Mucosa of descending colon (tissue), 3 donors: ENCODE results near the gene NME7. TPM values are rescaled to one million over a fixed set of nuclear protein-coding genes. Genes with fewer than 3 reads are reported as not detected.

ENCODE experiments used
- ATAC-seq: fragments of 200-7000 bp; cut with Tn5 transposase; one replicate; pipeline ENCODE4 v1.9.1; 2020; ENCODE audit warnings: mild to moderate bottlenecking, moderate library complexity
- DNase-seq, 3 donors: peaks; one replicate each; pipeline ENCODE4 v3.0.0-alpha.2; 2020
- H3K36me3 ChIP-seq: fragments of 200-600 bp; one replicate; pipeline ENCODE4 v1.8.0; 2021; ENCODE audit warnings: low read depth, mild to moderate bottlenecking
- H3K4me1 ChIP-seq: fragments of 200-600 bp; one replicate; pipeline ENCODE4 v1.8.0; 2021; ENCODE audit warnings: low read depth, mild to moderate bottlenecking
- H3K4me3 ChIP-seq: fragments of 200-600 bp; one replicate; pipeline ENCODE4 v1.8.0; 2021; ENCODE audit warnings: mild to moderate bottlenecking
- H3K9me3 ChIP-seq: fragments of 200-600 bp; one replicate; pipeline ENCODE4 v1.8.0; 2021; ENCODE audit warnings: mild to moderate bottlenecking
- CTCF ChIP-seq: fragments of 200-600 bp; IDR thresholded peaks from one replicate; pipeline ENCODE4 v1.8.0; 2022; ENCODE audit warnings: antibody characterized with exemption, mild to moderate bottlenecking
- intact Hi-C, 2 donors: fragments of 100-400 bp; cut with DNase I in 1 of 2; cut with micrococcal nuclease in 1 of 2; formaldehyde crosslinking; loops; one replicate each; pipeline versions ENCODE4 v1.11.0 to v1.11.1; 2022; cut with DNase I, micrococcal nuclease
- total RNA-seq, 3 donors: library from RNA; stranded (reverse); fragmentation: NEBNext Ultra II Directional in 2 of 3; extraction: Animal tissue kit (Norgen Biotek cat#: 25700) in 2 of 3; gene quantifications; one replicate each; pipeline versions ENCODE4 v1.2.1 to v1.2.4, GENCODE V29; 2021 to 2023
- donor health status: DM: no; HTN: no; CAD: no; lungs with moderate emphysema.
- donor health status: DM: no; HTN: no; CAD: no.
- donor health status: DM: no; HTN: yes; CAD: no.

NME7 gene
- total RNA-seq, 3 donors from 2014 or later = 6.4 to 15.6 (median 7.2) TPM

- no peak overlapping the region for H3K4me3 ChIP-seq
- no peaks in the 10 kb centered on the region for H3K36me3 ChIP-seq
- ATAC-seq (no peak), DNase-seq (no peak)
- no peak for TF ChIP-seq CTCF
- H3K9me3 ChIP-seq = no peaks in the 10 kb centered on the region
- intact Hi-C loops = no loop called here
- peaks cover 41% of the 10 kb centered on the region for H3K4me1 ChIP-seq
These were observed 257.4 kb downstream of the NME7 start for GRCh38 chr1:169110236-169110635.

- no peak for TF ChIP-seq CTCF
- intact Hi-C loops = no loop called here
- ATAC-seq (peak; percentile 36), DNase-seq (peak in 1 of 3 donors; percentile 85)
- Histone ChIP-seq H3K36me3 (no peaks in the 10 kb centered on the region), H3K4me3 (no peak overlapping the region), H3K9me3 (no peaks in the 10 kb centered on the region), H3K4me1 (peaks cover 44% of the 10 kb centered on the region)
These were observed 257.9 kb downstream of the NME7 start for GRCh38 chr1:169109561-169110134.

GRCh38 chr1:169108863-169109560 is 258.6 kb downstream of the NME7 start:
- Histone ChIP-seq H3K4me3 (peak overlapping the region; percentile 92), H3K4me1 (peaks cover 42% of the 10 kb centered on the region), H3K36me3 (no peaks in the 10 kb centered on the region), H3K9me3 (no peaks in the 10 kb centered on the region)
- ATAC-seq (no peak), DNase-seq (peak; percentile 63 to 71 (median 65))
- TF ChIP-seq CTCF = no peak
- intact Hi-C loops = no loop called here

GRCh38 chr1:169108223-169108622 is 259.4 kb downstream of the NME7 start:
- peaks cover 40% of the 10 kb centered on the region for H3K4me1 ChIP-seq
- no peak for TF ChIP-seq CTCF
- DNase-seq (no peak), ATAC-seq (no peak)
- intact Hi-C loops = no loop called here
- peak overlapping the region; percentile 92 for H3K4me3 ChIP-seq
- no peaks in the 10 kb centered on the region for H3K36me3 ChIP-seq
- no peaks in the 10 kb centered on the region for H3K9me3 ChIP-seq

GRCh38 chr1:169107603-169108208 is 259.9 kb downstream of the NME7 start:
- Histone ChIP-seq H3K36me3 (no peaks in the 10 kb centered on the region), H3K9me3 (no peaks in the 10 kb centered on the region), H3K4me3 (peak overlapping the region; percentile 92), H3K4me1 (peaks cover 39% of the 10 kb centered on the region)
- intact Hi-C loops = no loop called here
- DNase-seq (peak in 1 of 3 donors; percentile 38), ATAC-seq (no peak)
- no peak for TF ChIP-seq CTCF
